HG03039 (cell line): ENCODE results near the gene MPPE1.
"Not testable (repeated sequence)": the region's sequence is repeated elsewhere in the genome, so short reads cannot be mapped to it uniquely, and the experiment has no call there.

Source experiments
- ATAC-seq: cut with Tn5 transposase; IDR thresholded peaks from one replicate; pipeline ENCODE4 v1.9.1; 2021; ENCODE audit warnings: mild to moderate bottlenecking, moderate library complexity; ENCODE audit not compliant: unreplicated experiment

The MPPE1 gene

DNA sequence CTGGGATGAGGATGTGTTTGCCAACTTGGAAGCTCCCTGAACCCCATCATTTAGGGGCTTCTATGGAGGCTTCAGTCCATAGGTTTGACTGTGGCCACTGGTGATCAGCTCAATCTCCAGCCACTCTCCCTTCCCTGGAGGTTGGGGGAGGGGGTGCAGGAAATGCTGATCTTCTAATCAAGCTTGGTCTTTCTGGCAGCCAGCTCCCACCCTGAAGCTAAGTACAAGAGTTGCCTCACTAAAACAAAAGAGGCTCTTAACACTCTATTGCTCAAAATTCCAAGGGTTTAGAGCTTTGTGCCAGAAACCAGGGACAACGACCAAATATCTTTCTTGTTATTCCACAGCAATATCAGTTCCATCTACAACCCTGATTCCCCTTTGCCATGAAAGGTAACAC is 19.4 kb upstream of the MPPE1 start:
- ATAC-seq: no peak

GRCh38 chr18:11925800-11926481 is 17.8 kb upstream of the MPPE1 start:
- no peak for ATAC-seq

- no peak for ATAC-seq
Observed at GRCh38 chr18:11923450-11923849, 15.3 kb upstream of the MPPE1 start.

- not testable (repeated sequence) for ATAC-seq
Observed at GRCh38 chr18:11919522-11919921, 11.4 kb upstream of the MPPE1 start.

DNA sequence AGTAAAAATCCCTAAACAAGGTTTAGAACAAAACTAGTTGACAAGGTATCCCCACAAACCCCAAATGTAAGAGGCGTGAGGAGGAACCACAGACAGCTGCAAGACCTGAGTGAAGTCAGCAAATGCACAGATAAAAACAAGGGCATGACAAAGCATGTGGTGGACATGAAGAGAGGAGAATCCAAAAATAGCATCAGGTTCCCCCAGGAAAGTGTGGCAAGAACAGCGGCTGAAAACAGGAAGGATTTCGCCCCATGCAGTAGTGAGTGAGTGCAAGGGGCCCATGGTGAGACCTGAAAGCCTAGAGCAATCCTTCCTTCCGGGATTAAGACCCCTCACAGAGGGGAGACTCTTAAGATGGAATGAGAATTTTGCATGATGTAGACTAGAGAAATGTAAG is 8.8 kb upstream of the MPPE1 start:
- ATAC-seq: not testable (repeated sequence)

DNA sequence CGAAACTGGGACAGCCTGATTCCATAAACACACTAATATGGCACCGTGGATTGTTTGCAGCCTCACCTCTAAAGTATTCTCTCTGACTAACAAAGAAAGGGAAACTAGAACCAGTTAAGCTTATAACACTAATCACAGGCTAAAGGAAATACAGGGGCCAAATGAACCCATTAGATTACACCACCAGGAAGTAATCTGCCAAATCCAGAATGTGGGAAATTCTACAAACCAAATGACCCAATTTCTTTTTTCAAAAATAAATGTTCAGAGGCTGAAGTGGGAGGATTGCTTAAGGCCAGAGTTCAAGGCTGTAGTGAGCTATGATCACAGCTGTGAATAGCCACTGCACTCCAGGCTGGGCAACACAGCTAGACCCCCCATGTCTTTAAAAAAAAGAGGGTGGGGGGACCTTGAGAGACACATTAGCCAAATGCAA is 1.5 kb upstream of the MPPE1 start:
- no peak for ATAC-seq

DNA sequence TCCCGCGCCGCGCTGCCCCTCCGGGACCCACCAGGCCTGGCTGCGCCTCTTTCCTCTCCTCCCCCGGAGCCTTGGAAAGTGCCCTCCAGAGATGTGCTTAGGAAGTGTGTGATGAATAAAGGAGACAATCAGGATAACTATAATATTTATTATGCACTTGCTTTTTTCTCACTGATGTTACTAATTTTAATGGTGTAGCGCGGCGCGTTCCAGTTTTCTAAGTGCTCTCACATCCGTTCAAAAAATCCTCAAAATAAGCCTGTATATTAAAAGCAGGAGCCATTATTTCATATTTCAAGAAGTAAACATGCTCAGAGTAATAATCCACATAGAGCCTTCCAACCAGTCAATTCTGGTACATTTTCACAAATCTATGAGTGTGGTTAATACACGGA is 941 bp upstream of the MPPE1 start:
- ATAC-seq: no peak

GRCh38 chr18:11906926-11907874 is 917 bp downstream of the MPPE1 start:
- ATAC-seq: no peak

GRCh38 chr18:11906176-11906575 is 1.9 kb downstream of the MPPE1 start:
- ATAC-seq: no peak

DNA sequence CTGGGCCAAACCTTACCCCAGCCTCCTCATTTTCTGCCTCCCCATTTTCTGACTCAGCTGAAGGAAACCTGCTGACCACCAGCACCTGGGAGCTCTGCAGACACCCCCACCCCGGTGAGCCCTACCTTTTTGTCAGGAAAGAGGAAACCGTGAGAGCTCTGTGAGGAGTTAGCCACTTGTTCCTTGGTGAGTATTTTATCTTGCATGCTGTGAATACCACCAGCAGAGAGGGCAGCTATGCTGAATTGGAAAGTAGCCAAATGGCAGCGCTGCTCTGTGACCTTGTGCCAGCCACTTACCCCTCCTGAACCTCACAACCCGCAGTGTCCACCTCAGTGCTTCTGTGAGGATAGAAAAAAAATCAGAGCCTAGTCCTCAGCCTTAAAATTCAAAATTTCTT is 2.5 kb downstream of the MPPE1 start:
- ATAC-seq: no peak

- ATAC-seq: no peak
Observed at GRCh38 chr18:11902522-11903292, 5.4 kb downstream of the MPPE1 start.

DNA sequence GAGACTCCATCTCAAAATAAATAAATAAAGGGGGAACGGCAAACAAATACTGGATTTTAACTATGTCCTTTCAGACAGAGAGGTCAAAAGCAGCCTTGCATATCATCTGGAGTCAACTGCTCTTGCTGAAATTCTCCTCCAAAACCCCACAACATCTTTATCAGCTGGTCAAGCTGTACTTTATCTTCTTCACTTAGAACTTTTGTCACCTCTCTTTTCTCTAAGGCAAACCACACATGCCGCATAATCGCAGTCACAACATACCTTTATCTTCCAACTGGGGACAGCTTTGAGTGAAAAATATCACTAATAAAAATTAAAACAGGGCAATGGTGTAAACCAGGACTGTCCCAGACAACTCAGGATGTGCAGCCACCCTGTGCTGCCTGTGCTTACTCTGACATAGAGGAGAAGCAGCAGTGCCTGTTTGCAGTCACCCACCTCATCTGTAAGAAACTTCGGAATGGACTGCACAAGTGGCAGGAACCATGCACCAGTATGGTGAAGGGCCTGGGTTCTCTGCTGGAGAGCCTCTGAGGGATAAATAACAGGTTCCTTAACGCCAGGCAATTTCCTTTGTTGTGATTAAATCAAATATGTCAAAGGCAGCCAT is 6.2 kb downstream of the MPPE1 start:
- no peak for ATAC-seq

- no peak for ATAC-seq
Observed at GRCh38 chr18:11899063-11899462, 9.1 kb downstream of the MPPE1 start.

- ATAC-seq: no peak
Observed at GRCh38 chr18:11897781-11898180, 10.3 kb downstream of the MPPE1 start.

GRCh38 chr18:11892438-11892837 is 15.7 kb downstream of the MPPE1 start:
- ATAC-seq: not testable (repeated sequence)

DNA sequence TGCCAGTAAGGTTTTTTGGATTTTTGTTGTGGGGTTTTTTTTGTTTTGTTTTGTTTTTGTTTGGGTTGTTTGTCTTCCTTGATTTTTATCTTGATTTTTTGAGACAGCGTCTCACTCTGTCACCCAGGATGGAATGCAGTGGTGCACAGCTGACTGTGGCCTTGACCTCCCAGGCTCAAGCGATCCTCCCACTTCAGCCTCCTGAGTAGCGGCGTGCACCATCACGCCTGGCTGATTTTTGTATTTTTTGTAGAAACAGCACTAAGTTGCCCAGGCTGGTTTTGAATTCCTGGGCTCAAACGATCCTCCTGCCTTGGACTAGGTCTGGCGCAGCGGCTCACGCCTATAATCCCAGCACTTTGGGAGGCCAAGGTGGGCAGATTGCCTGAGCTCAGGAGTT is 16.4 kb downstream of the MPPE1 start:
- no peak for ATAC-seq

DNA sequence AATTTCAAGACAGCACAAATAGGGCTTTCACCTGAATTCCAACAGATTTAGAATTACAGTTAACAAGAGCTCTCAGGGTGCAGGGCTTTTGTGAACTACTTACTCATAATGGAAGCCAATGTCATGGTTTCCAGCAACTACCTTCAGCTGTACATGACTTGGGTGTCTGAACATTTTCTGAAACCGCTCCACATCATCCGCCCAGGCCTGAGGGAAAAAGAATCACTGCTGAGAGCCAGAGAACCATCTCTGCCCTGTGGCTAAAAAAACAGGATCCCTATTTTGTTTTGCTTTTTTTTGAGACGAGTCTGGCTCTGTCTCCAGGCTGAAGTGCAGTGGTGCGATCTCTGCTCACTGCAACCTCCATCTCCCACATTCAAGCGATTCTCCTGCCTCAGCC is 18.8 kb downstream of the MPPE1 start:
- ATAC-seq: no peak

- no peak for ATAC-seq
Observed at GRCh38 chr18:11888726-11889125, 19.4 kb downstream of the MPPE1 start.

GRCh38 chr18:11887328-11888128 is 20.6 kb downstream of the MPPE1 start:
- no peak for ATAC-seq

DNA sequence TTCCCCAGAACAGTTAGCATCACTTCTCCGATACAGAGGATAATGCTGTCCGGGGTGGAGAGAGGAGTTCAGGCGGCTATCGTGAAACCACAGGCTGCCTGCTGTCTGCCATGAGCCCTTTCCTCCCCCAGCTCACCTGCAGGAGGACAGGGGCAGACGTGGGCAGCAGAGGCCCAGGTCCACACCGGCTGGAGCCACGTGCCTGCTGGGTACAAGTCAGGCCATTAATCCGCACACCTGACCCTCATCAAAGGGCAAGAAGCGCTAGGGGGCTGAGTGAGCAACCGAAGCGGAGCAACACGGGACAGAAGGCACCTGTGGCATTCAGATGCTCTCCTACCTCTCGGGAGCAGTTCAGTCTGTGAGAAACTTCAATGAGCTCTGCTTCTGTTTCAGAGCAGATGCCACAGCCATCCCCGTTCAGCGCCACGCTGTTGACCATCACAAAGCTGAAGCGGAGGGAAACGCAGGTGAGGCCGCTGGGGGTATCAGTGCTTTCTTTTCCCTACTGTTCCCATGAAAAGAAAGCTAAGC is 21.5 kb downstream of the MPPE1 start:
- no peak for ATAC-seq
